Pulmonary artery endothelial cell (primary cell): ENCODE measurements around the gene RPE65. TPM values are rescaled to one million over a fixed set of nuclear protein-coding genes. Genes with fewer than 3 reads are reported as not detected.
"Not testable (repeated sequence)": the region's sequence is repeated elsewhere in the genome, so short reads cannot be mapped to it uniquely, and the experiment has no call there.

Source experiments
- DNase-seq: peaks from one replicate; pipeline ENCODE4 v3.0.0-alpha.2; 2011; ENCODE audit warnings: low read depth, low spot score
- total RNA-seq: library from RNA; depleted of rRNA; stranded (reverse); fragments of >200 nt; gene quantifications from 2 replicates; pipeline ENCODE4 v1.2.3, GENCODE V29; 2014

The RPE65 gene
- total RNA-seq, 1 donor from 2014 or later = not detected

- DNase-seq = no peak
Observed at GRCh38 chr1:68453060-68453670, 3.4 kb upstream of the RPE65 start.

- DNase-seq = no peak
Observed at GRCh38 chr1:68448365-68448764, 1.4 kb downstream of the RPE65 start.

GRCh38 chr1:68445709-68446108 is 4.0 kb downstream of the RPE65 start:
- no peak for DNase-seq

GRCh38 chr1:68442822-68443556 is 6.8 kb downstream of the RPE65 start:
- peak; percentile 1 for DNase-seq

- no peak for DNase-seq
Observed at GRCh38 chr1:68442006-68442405, 7.7 kb downstream of the RPE65 start.

GRCh38 chr1:68438310-68438709 is 11.4 kb downstream of the RPE65 start:
- no peak for DNase-seq

GRCh38 chr1:68433395-68433794 is 16.4 kb downstream of the RPE65 start:
- DNase-seq = no peak

GRCh38 chr1:68431076-68431475 is 18.7 kb downstream of the RPE65 start:
- no peak for DNase-seq

GRCh38 chr1:68429233-68429808 is 20.4 kb downstream of the RPE65 start:
- no peak for DNase-seq

- no peak for DNase-seq
Observed at GRCh38 chr1:68426594-68426993, 23.2 kb downstream of the RPE65 start.

GRCh38 chr1:68421350-68421749 is 28.4 kb downstream of the RPE65 start:
- DNase-seq = no peak

- DNase-seq = no peak
Observed at GRCh38 chr1:68409426-68409825, 40.3 kb downstream of the RPE65 start.

GRCh38 chr1:68401506-68401905 is 48.2 kb downstream of the RPE65 start:
- DNase-seq = no peak

- DNase-seq = not testable (repeated sequence)
Observed at GRCh38 chr1:68395575-68395974, 54.2 kb downstream of the RPE65 start.

- DNase-seq = not testable (repeated sequence)
Observed at GRCh38 chr1:68392474-68392873, 57.3 kb downstream of the RPE65 start.

GRCh38 chr1:68385798-68386524 is 63.8 kb downstream of the RPE65 start:
- DNase-seq = not testable (repeated sequence)

- DNase-seq = peak; percentile 55
Observed at GRCh38 chr1:68384872-68385411, 64.8 kb downstream of the RPE65 start.

- peak; percentile 93 for DNase-seq
Observed at GRCh38 chr1:68384321-68384813, 65.4 kb downstream of the RPE65 start.

GRCh38 chr1:68383092-68383491 is 66.7 kb downstream of the RPE65 start:
- DNase-seq = no peak

- no peak for DNase-seq
Observed at GRCh38 chr1:68379085-68379478, 70.7 kb downstream of the RPE65 start.
